GM08714 (cell line): Measurements from ENCODE around the gene CARS2.
"Not testable (repeated sequence)": the region's sequence is repeated elsewhere in the genome, so short reads cannot be mapped to it uniquely, and the experiment has no call there.

Experiments used
- H3K4me3 ChIP-seq: fragments of 200-500 bp; sonication (Bioruptor generic); 2 replicates; pipeline ENCODE4 v1.5.1; 2014; ENCODE audit warnings: mild to moderate bottlenecking, low read length, inconsistent platforms
- ZNF274 ChIP-seq: IDR thresholded peaks from 2 replicates; pipeline ENCODE4 v1.6.1; 2012; ENCODE audit warnings: mild to moderate bottlenecking, low read depth, low read length

The CARS2 gene

GRCh38 chr13:110705826-110706569 lies at the start of gene CARS2:
Gene CARS2 (minus strand): TSS chr13:110706116. CDS start chr13:110706093, 23 bp downstream.
- TF ChIP-seq ZNF274: no peak
- peak within 1 kb of the TSS; percentile 94 for H3K4me3 ChIP-seq

- TF ChIP-seq ZNF274: no peak
- H3K4me3 ChIP-seq: no peak overlapping the region
Observed at GRCh38 chr13:110748271-110748670, 42.4 kb upstream of the CARS2 start.

- TF ChIP-seq ZNF274: no peak
- no peak overlapping the region for H3K4me3 ChIP-seq
Observed at GRCh38 chr13:110746438-110746837, 40.5 kb upstream of the CARS2 start.

GRCh38 chr13:110743687-110744086 lies 37.8 kb upstream of the CARS2 start:
- no peak for TF ChIP-seq ZNF274

GRCh38 chr13:110737555-110737954 lies 31.6 kb upstream of the CARS2 start:
- H3K4me3 ChIP-seq: no peak overlapping the region
- no peak for TF ChIP-seq ZNF274

More at GRCh38 chr13:110743687-110744086, 37.8 kb upstream of the CARS2 start:
- no peak overlapping the region for H3K4me3 ChIP-seq

GRCh38 chr13:110734561-110734960 lies 28.6 kb upstream of the CARS2 start:
- H3K4me3 ChIP-seq: no peak overlapping the region
- TF ChIP-seq ZNF274: no peak

- no peak for TF ChIP-seq ZNF274
- no peak overlapping the region for H3K4me3 ChIP-seq
Observed at GRCh38 chr13:110731072-110731471, 25.2 kb upstream of the CARS2 start.

- no peak for TF ChIP-seq ZNF274
- no peak overlapping the region for H3K4me3 ChIP-seq
Observed at GRCh38 chr13:110726726-110727125, 20.8 kb upstream of the CARS2 start.

GRCh38 chr13:110726153-110726552 lies 20.2 kb upstream of the CARS2 start:
- not testable (repeated sequence) for H3K4me3 ChIP-seq

GRCh38 chr13:110723598-110723997 lies 17.7 kb upstream of the CARS2 start:
- TF ChIP-seq ZNF274: no peak
- no peak overlapping the region for H3K4me3 ChIP-seq

GRCh38 chr13:110722971-110723370 lies 17.1 kb upstream of the CARS2 start:
- no peak overlapping the region for H3K4me3 ChIP-seq
- TF ChIP-seq ZNF274: no peak

- no peak overlapping the region for H3K4me3 ChIP-seq
- no peak for TF ChIP-seq ZNF274
Observed at GRCh38 chr13:110719036-110719710, 13.3 kb upstream of the CARS2 start.

GRCh38 chr13:110716247-110716515 lies 10.3 kb upstream of the CARS2 start:
- TF ChIP-seq ZNF274: no peak
- peak overlapping the region; percentile 78 for H3K4me3 ChIP-seq

- peak overlapping the region; percentile 78 for H3K4me3 ChIP-seq
- no peak for TF ChIP-seq ZNF274
Observed at GRCh38 chr13:110715395-110716246, 9.7 kb upstream of the CARS2 start.
